Activated CD8-positive, alpha-beta memory T cell treated with anti-CD3 and anti-CD28 coated beads for 4 hours (primary cell): ENCODE results near the gene QTRT2.

Experiments used
- DNase-seq, 2 donors: peaks; one replicate each; pipeline ENCODE4 v3.0.0-alpha.2; 2020; ENCODE audit warnings: low read depth in 2 of 2

The QTRT2 gene

GRCh38 chr3:114056130-114057010 is at the start of gene QTRT2, which contains the start of gene CCDC191:
Gene QTRT2, plus strand, starts transcription at chr3:114056737. Its CDS starts 8,521 bp downstream, at chr3:114065258.
Gene CCDC191, minus strand, starts transcription at chr3:114056526. Its CDS starts 60 bp downstream, at chr3:114056466.
- DNase-seq, result peak; percentile 97 to 99

DNA sequence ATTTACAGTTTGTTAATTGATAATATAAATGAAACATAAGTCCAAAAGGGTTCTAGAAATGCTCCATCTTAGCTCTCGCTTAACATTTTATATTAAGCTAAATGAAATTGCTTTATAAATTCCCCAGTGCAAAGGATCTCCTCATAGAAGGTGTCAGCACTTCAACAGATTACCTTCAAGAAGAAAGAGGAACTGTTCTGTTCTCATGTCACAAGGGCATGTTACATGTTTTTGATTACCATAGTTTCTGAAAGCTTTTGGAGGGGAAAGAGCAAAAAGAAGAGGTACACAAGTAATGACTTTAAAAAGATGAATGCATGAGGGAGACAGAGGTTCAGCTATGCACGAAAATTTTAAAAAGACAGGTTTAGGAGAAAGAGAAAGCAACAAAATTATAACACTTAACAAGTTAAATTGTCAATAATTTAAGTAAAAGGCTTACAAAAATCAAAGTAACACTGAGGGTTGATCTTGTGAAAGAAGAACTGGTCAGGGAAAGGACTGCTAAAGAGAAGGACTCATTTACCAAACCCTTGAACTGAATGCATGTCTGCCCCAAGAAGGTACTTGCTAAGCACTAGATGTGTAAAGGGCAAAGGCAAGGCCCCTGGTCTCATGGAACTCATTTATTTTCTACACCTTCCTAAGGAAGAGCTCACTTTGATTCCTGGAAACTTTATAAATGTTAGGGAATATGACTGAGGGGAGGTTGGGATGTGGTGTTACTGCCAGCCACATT is 45.3 kb upstream of the QTRT2 start:
- DNase-seq, result no peak

GRCh38 chr3:114014211-114014610 is 42.3 kb upstream of the QTRT2 start:
- DNase-seq, result no peak

DNA sequence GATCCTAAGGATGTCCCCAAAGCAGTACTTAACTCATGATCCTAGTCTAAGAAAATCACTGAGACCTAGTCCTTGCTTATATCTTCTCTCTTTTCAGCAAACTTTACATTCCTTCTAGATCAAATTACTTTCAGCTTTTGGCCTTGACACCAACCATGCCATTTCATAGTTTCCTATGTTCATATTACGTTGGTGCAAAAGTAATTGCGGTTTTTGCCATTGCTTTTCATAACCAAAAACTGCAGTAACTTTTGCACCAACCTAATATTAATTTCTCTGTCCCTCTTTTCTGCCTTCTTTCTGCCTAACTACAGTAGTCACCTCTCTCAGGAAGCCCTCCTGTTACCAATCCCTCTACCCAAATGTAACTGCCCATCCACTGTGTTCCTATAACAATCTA is 37.1 kb upstream of the QTRT2 start:
- no peak for DNase-seq

DNA sequence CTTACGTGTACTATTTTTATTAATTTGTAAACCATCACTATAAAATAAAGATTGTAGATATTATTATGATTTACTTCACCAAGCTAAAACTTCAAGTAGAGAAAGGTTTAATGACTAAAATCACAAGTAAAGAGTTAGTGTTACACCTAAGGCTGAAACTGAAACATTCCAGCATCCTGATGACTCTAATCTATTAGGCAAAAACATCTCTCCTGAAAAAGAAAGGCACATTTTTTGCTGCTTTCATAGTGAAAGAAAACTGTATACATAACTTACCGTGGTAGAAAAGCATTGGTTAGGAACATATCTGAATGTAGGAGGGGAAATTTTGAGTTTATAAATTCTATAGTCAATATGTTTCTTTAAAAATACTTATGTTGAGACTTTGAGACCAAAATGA is 35.6 kb upstream of the QTRT2 start:
- no peak for DNase-seq

- no peak for DNase-seq
These were observed 34.3 kb upstream of the QTRT2 start for GRCh38 chr3:114022145-114022802.

- no peak for DNase-seq
These were observed 31.1 kb upstream of the QTRT2 start for GRCh38 chr3:114025451-114025850.

GRCh38 chr3:114026331-114026730 is 30.2 kb upstream of the QTRT2 start:
- no peak for DNase-seq

DNA sequence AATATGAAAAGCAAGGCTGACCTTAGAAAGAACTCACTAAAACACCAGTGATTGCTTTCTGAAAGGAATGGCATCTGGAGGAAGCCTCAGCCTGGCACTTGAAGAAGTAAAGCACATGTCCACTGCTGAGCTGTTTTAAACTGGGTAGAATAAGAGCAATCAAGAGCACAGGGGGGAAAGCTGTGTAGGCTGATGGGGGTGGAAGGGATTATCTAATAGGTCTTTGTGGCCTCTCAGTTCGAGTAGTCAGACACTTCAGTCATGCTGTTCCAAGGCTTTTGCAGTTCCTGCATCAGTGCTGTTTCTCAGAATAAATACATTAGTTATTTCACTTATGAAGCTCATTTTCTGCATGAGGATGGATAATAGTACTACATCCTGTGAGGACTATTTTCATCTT is 22.8 kb upstream of the QTRT2 start:
- DNase-seq, result no peak

- no peak for DNase-seq
These were observed 22.3 kb upstream of the QTRT2 start for GRCh38 chr3:114034211-114034610.

DNA sequence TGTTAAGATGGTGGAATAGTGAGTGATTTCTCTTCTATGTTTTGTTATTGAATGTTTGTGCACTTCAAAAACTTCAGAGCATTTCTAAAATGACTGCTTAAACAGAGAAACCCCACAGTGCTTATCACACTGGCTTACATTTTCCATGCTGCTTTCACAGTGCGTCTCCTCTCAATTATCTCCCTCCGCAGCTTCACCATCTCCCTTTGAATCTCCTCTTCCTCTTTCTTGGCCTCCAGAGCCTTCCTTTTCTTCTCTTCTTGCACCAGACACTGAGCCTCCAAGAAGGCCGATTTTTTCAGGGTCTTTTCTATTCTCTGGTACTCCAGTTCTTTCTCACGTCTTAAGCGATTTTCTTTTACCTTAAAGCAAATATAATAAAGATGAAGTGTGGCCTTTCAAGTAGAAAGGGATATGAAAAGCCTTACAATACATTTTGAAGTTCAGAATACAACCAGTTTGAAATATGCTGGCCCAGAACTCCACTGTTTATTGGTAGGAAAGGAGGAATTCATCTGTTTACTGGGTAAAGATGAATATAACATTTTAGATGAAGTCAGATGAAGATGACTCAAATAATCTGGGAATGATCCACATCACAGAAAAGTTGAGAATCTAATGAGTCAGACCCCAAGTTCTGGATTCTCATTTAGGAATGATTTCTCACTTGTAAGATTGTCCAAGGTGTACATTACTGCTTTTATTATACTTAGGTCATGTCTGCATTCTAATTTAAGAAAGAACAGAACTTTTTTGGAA is 21.6 kb upstream of the QTRT2 start:
- no peak for DNase-seq

- DNase-seq, result no peak
These were observed 20.6 kb upstream of the QTRT2 start for GRCh38 chr3:114035896-114036295.

GRCh38 chr3:114043205-114043604 is 13.3 kb upstream of the QTRT2 start:
- no peak for DNase-seq

DNA sequence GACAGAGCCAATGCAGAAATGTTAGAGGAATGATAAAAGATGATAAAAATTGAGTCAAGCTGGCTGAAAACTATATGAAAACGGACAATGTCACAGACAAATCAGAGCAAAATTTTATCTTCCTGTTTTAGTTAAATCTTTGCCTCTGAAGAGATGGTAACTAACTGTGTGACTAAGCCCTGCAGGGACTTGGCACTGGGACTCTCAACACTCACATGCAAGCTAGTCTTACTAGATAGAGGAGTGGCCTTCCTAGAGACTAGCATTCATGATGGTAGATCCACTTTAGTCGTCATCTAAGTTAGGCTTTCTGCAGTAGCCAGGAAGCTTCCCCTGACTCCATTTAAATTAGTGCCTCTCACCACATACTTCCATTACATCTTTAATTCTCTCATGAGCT is 4.3 kb upstream of the QTRT2 start:
- no peak for DNase-seq

- DNase-seq, result no peak
These were observed 442 bp downstream of the QTRT2 start for GRCh38 chr3:114057011-114057347.

DNA sequence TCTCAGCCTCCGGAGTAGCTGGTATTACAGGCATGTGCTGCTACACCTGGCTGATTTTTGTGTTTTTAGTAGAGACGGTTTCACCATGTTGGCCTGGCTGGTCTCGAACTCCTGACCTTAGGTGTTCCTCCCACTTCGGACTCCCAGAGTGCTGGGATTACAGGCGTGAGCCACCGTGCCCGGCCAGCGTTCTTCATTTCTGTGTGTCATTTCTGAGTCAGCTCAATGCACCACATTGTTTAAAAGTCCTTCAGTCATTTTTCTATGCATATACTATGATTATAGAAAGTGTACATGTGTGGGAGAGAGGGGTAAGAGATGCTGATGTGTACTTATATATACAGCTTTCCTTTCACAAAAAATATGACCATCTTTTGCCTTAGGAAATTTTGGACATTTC is 2.1 kb downstream of the QTRT2 start:
- no peak for DNase-seq

DNA sequence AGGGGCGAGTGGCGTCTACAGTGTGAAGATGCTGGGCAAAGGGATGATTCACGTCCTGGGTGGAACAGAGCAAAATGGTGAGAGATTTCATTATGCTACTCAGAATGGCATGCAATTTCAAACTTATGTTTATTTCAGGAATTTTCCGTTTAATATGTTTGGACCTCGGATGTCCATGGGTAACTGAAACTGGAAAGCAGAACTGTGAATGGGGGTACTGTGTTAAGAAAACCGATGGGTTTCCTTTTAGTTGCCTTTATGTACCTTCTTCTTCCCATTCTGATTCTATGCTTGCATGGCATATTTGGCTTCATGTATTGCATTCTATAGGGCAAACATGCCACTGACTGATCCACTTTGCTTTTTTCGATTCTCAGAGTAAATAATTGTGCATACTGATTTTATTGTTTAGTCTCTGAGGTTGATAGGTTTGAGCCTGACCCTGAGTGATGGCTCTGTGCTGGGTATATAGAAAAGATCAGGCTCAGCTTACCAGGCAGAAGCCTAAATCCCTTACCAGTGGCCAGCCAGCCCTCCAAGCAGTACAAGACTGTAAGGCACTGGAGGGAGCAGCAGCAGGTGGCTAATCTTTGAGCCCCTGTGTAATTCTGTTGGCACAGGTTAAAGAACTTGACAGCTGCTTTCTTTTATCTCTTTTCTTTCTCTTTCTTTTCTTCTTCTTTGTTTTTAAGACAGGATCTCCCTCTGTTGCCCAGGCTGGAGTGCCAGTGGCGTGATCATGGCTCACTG is 4.5 kb downstream of the QTRT2 start:
- no peak for DNase-seq

- DNase-seq, result no peak
These were observed 11.3 kb downstream of the QTRT2 start for GRCh38 chr3:114067804-114068203.

- no peak for DNase-seq
These were observed 11.8 kb downstream of the QTRT2 start for GRCh38 chr3:114068336-114068735.

- DNase-seq, result no peak
These were observed 15.2 kb downstream of the QTRT2 start for GRCh38 chr3:114071786-114072185.

- DNase-seq, result no peak
These were observed 20.2 kb downstream of the QTRT2 start for GRCh38 chr3:114076711-114077110.
